ENCODE measurements around the gene GET3.
A peak's percentile ranks its signal among the peaks of the same experiment; 100 is the strongest.
"Not testable (repeated sequence)": the region's sequence is repeated elsewhere in the genome, so short reads cannot be mapped to it uniquely, and the experiment has no call there.

GET3 gene

GRCh38 chr19:12720296-12720695 lies 17.0 kb upstream of the GET3 start:
- FAIRE-seq = no peak

- no peak for FAIRE-seq
These were observed 16.2 kb upstream of the GET3 start for GRCh38 chr19:12720851-12721655.

GRCh38 chr19:12721656-12722565 lies 15.4 kb upstream of the GET3 start:
- no peak for FAIRE-seq

- peak; percentile 97 for FAIRE-seq
These were observed 14.5 kb upstream of the GET3 start for GRCh38 chr19:12722566-12723380.

- no peak for FAIRE-seq
These were observed 14.0 kb upstream of the GET3 start for GRCh38 chr19:12723381-12723640.

GRCh38 chr19:12723641-12724426 lies 13.5 kb upstream of the GET3 start, which contains the start of gene TNPO2:
Gene TNPO2 (minus strand): TSS chr19:12723932. CDS start chr19:12720977, 2,955 bp downstream.
- peak; percentile 61 for FAIRE-seq

GRCh38 chr19:12725612-12726011 lies 11.7 kb upstream of the GET3 start:
- FAIRE-seq = not testable (repeated sequence)

- no peak for FAIRE-seq
These were observed 10.3 kb upstream of the GET3 start for GRCh38 chr19:12726988-12727316.

- FAIRE-seq = no peak
These were observed 9.4 kb upstream of the GET3 start for GRCh38 chr19:12727745-12728433.

- FAIRE-seq = no peak
These were observed 7.2 kb upstream of the GET3 start for GRCh38 chr19:12730064-12730463.

GRCh38 chr19:12731337-12731736 lies 6.0 kb upstream of the GET3 start:
- FAIRE-seq = no peak

GRCh38 chr19:12733369-12734214 lies 3.7 kb upstream of the GET3 start:
- no peak for FAIRE-seq

GRCh38 chr19:12737835-12738351 lies 596 bp downstream of the GET3 start:
- no peak for FAIRE-seq

GRCh38 chr19:12745166-12745897 lies 8.0 kb downstream of the GET3 start:
- no peak for FAIRE-seq

GRCh38 chr19:12748489-12748888 lies 11.2 kb downstream of the GET3 start:
- no peak for FAIRE-seq

- FAIRE-seq = no peak
These were observed 12.7 kb downstream of the GET3 start for GRCh38 chr19:12749938-12750521.

- FAIRE-seq = no peak
These were observed 13.6 kb downstream of the GET3 start for GRCh38 chr19:12750851-12751250.

- FAIRE-seq = no peak
These were observed 14.3 kb downstream of the GET3 start, which contains the start of gene BEST2 for GRCh38 chr19:12751635-12752034. Gene BEST2 (plus strand): TSS chr19:12751791. CDS start chr19:12752593, 802 bp downstream.

- no peak for FAIRE-seq
These were observed 14.9 kb downstream of the GET3 start for GRCh38 chr19:12752056-12752781.

All from G401.6 (cell line).